ENCODE data around the gene RMDN3.

- TF ChIP-seq CTCF (IDR thresholded peaks at IDR 0.05; ENCODE audit: insufficient read depth, low read length), result no peak
- TF ChIP-seq POLR2AphosphoS5 (IDR thresholded peaks at IDR 0.05; ENCODE audit: low read depth), result no peak
- TF ChIP-seq, protein P1, sequence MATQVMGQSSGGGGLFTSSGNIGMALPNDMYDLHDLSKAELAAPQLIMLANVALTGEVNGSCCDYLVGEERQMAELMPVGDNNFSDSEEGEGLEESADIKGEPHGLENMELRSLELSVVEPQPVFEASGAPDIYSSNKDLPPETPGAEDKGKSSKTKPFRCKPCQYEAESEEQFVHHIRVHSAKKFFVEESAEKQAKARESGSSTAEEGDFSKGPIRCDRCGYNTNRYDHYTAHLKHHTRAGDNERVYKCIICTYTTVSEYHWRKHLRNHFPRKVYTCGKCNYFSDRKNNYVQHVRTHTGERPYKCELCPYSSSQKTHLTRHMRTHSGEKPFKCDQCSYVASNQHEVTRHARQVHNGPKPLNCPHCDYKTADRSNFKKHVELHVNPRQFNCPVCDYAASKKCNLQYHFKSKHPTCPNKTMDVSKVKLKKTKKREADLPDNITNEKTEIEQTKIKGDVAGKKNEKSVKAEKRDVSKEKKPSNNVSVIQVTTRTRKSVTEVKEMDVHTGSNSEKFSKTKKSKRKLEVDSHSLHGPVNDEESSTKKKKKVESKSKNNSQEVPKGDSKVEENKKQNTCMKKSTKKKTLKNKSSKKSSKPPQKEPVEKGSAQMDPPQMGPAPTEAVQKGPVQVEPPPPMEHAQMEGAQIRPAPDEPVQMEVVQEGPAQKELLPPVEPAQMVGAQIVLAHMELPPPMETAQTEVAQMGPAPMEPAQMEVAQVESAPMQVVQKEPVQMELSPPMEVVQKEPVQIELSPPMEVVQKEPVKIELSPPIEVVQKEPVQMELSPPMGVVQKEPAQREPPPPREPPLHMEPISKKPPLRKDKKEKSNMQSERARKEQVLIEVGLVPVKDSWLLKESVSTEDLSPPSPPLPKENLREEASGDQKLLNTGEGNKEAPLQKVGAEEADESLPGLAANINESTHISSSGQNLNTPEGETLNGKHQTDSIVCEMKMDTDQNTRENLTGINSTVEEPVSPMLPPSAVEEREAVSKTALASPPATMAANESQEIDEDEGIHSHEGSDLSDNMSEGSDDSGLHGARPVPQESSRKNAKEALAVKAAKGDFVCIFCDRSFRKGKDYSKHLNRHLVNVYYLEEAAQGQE (IDR thresholded peaks at IDR 0.05; ENCODE audit: insufficient replicate concordance, low read depth), result no peak
Measured at GRCh38 chr15:40695469-40695890, 59.6 kb downstream of the RMDN3 start.
